Neural progenitor cell (in vitro differentiated cells): ENCODE data around the gene BPHL.

Experiments used
- EZH2phosphoT487 ChIP-seq: fragments of 200-600 bp; sonication (generic); IDR thresholded peaks from 2 replicates; pipeline ENCODE4 v1.6.1; 2017; ENCODE audit warnings: antibody characterized with exemption
- TF ChIP-seq, protein P1 (sequence below): fragments of 200-600 bp; sonication (generic); IDR thresholded peaks from 2 replicates; pipeline ENCODE4 v1.5.1; 2017; ENCODE audit warnings: antibody characterized with exemption, mild to moderate bottlenecking

DNA sequence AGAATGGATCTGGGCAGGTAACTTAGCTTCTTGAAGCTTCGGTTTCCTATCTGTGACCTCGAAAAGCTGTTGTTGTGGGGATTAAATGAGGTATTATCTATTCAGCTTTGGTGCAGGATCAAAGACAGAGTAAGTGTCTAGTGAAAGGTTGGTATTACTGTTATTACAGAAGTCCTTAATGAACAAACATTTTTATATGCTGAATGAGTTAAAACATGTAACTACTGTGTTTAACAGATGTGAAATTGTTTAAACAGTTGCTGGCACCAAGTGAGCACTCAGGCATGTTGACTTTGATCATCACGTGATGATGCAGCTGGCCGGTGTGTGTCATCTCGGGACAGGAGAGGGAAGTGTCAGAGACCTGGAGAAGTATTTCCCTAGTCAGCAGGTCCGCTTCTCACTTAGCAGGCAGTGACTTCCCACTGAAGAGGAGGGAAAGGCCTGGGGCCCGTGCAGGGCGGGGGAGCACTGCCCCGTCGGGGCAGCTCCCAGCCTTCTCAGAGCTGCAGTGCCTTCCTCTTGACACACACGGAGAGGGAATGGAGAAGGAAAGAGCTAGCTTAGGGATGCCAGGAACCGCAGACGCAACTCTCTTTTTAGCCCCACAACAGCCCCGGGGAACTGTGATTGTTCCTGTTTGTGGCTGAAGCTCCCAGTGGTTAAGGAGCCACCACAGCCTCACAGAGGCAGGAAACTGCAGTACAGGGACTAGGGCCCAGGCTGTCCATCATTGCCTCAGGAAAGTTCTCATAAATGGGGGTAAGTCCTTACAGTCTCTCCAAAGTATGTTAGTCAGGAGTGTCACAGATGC lies 20.8 kb downstream of the BPHL start:
- TF ChIP-seq, protein P1, sequence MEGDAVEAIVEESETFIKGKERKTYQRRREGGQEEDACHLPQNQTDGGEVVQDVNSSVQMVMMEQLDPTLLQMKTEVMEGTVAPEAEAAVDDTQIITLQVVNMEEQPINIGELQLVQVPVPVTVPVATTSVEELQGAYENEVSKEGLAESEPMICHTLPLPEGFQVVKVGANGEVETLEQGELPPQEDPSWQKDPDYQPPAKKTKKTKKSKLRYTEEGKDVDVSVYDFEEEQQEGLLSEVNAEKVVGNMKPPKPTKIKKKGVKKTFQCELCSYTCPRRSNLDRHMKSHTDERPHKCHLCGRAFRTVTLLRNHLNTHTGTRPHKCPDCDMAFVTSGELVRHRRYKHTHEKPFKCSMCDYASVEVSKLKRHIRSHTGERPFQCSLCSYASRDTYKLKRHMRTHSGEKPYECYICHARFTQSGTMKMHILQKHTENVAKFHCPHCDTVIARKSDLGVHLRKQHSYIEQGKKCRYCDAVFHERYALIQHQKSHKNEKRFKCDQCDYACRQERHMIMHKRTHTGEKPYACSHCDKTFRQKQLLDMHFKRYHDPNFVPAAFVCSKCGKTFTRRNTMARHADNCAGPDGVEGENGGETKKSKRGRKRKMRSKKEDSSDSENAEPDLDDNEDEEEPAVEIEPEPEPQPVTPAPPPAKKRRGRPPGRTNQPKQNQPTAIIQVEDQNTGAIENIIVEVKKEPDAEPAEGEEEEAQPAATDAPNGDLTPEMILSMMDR = no peak
- TF ChIP-seq EZH2phosphoT487 = no peak
